ENCODE measurements around the gene TFR2.

TFR2 gene

GRCh38 chr7:100685631-100686145 is 44.3 kb upstream of the TFR2 start:
- no peak overlapping the region for H3K27ac ChIP-seq
- TF ChIP-seq ZFX (IDR thresholded peaks at IDR 0.05), result no peak
- TF ChIP-seq, protein P1, sequence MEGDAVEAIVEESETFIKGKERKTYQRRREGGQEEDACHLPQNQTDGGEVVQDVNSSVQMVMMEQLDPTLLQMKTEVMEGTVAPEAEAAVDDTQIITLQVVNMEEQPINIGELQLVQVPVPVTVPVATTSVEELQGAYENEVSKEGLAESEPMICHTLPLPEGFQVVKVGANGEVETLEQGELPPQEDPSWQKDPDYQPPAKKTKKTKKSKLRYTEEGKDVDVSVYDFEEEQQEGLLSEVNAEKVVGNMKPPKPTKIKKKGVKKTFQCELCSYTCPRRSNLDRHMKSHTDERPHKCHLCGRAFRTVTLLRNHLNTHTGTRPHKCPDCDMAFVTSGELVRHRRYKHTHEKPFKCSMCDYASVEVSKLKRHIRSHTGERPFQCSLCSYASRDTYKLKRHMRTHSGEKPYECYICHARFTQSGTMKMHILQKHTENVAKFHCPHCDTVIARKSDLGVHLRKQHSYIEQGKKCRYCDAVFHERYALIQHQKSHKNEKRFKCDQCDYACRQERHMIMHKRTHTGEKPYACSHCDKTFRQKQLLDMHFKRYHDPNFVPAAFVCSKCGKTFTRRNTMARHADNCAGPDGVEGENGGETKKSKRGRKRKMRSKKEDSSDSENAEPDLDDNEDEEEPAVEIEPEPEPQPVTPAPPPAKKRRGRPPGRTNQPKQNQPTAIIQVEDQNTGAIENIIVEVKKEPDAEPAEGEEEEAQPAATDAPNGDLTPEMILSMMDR (conservative IDR thresholded peaks at IDR 0.05), result no peak

- TF ChIP-seq, protein P1 (conservative IDR thresholded peaks at IDR 0.05), result no peak
- TF ChIP-seq ZFX (IDR thresholded peaks at IDR 0.05), result no peak
- no peak overlapping the region for H3K27ac ChIP-seq
Measured at GRCh38 chr7:100685049-100685605, 43.8 kb upstream of the TFR2 start.

GRCh38 chr7:100684534-100685042 is 43.2 kb upstream of the TFR2 start:
- TF ChIP-seq ZFX (IDR thresholded peaks at IDR 0.05), result no peak
- TF ChIP-seq, protein P1 (conservative IDR thresholded peaks at IDR 0.05), result no peak
- H3K27ac ChIP-seq, result no peak overlapping the region

- no peak for TF ChIP-seq ZFX (IDR thresholded peaks at IDR 0.05)
- TF ChIP-seq, protein P1 (conservative IDR thresholded peaks at IDR 0.05), result no peak
- H3K27ac ChIP-seq, result no peak overlapping the region
Measured at GRCh38 chr7:100683659-100684533, 42.5 kb upstream of the TFR2 start.

GRCh38 chr7:100682991-100683658 is 41.8 kb upstream of the TFR2 start:
- TF ChIP-seq ZFX (IDR thresholded peaks at IDR 0.05), result no peak
- TF ChIP-seq, protein P1 (conservative IDR thresholded peaks at IDR 0.05), result no peak
- no peak overlapping the region for H3K27ac ChIP-seq

DNA sequence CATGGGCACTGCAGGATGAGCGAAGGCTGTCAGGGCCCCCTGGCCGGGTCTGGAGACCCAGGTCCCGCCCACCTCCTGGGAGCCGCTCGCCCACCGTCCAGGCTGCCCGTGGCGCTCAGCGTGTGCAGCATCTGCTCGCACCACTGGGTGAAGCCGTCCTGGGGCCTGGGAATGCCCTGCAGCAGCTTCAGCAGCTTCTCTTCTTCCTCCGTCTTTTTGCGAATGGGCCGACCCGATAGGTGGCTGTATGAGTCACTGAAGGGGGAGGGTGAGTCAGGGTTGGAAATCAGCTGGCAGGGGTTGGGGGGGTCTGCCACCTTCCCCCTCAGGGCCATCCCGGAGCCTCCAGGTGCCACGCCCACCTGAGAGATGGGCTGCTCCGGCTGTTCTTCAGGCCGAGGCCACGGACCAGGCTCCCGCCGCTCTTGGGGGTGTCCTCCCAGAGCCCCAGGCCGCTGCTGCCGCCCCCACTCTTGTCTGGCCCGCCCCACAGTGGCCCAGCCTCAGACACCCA is 40.9 kb upstream of the TFR2 start:
- TF ChIP-seq, protein P1 (conservative IDR thresholded peaks at IDR 0.05), result no peak
- no peak for TF ChIP-seq ZFX (IDR thresholded peaks at IDR 0.05)
- no peak overlapping the region for H3K27ac ChIP-seq

Measured in C4-2B (cell line).